Measurements from ENCODE around the gene NAA25.

DNA sequence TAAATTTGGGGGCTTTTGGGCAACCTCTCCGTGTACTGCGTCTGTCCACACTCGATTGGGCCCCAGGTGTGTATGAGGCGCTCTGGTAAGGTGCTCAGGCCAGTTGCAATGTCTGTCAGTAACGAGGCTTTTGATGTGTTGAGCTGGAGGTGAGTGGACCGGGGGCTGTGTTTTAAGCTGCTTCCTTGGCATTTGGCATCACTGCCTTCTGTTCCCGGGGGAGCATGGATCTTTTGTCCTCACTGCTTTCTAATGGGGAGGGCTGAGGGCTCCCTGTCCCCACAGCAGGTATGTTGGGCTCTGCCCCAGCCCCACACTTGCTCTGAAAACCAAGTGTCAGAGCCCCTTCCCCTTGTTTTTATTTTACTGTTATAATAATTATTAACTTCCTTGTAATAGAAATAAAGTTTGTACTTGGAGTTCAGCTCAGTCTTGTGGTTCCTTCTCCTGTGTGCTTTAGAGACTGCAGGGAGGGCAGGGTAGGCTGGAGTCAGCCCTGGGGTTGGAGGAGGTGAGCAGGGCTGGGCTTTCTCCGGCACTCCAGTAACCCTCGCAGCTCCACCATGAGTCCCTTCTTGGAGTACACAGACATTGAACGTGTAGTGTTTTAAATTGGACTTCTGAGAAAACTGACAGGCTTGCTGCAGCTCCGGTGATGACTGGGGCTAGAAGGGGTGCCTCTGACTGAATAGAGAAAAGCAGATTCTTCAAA is 44.8 kb upstream of the NAA25 start:
- TF ChIP-seq, protein P1, sequence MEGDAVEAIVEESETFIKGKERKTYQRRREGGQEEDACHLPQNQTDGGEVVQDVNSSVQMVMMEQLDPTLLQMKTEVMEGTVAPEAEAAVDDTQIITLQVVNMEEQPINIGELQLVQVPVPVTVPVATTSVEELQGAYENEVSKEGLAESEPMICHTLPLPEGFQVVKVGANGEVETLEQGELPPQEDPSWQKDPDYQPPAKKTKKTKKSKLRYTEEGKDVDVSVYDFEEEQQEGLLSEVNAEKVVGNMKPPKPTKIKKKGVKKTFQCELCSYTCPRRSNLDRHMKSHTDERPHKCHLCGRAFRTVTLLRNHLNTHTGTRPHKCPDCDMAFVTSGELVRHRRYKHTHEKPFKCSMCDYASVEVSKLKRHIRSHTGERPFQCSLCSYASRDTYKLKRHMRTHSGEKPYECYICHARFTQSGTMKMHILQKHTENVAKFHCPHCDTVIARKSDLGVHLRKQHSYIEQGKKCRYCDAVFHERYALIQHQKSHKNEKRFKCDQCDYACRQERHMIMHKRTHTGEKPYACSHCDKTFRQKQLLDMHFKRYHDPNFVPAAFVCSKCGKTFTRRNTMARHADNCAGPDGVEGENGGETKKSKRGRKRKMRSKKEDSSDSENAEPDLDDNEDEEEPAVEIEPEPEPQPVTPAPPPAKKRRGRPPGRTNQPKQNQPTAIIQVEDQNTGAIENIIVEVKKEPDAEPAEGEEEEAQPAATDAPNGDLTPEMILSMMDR (IDR thresholded peaks at IDR 0.05; ENCODE audit: poor library complexity): no peak
- TF ChIP-seq EZH2phosphoT487 (IDR thresholded peaks at IDR 0.05; ENCODE audit: low read depth, severe bottlenecking, unreplicated experiment): no peak
- TF ChIP-seq EZH2 (IDR thresholded peaks at IDR 0.05; ENCODE audit: borderline replicate concordance): no peak
